ENCODE measurements around the gene NAALADL2.

DNA sequence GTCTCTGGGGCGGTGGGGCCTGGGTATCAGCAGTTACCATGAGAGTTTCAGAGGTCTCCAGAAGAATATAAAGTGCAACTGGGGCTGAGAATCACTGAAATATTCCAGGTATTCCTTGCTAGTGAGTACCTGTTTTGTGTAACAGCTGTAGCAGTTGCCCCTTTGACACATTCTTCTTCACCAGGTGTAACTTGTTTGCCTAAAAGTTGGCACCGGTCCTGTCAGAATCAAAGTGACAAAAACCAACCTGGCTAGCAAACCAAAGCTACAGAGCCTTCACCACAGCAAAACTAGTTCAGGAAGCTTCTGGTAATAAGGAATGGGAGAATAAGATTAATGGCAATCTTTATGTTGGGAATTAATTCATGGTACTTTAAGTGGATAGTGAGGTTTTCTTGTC lies 296.0 kb downstream of the NAALADL2 start:
- no peak for TF ChIP-seq CTCF (IDR thresholded peaks at IDR 0.05; ENCODE audit: low read length)
- no peak for TF ChIP-seq EZH2 (IDR thresholded peaks at IDR 0.05; ENCODE audit: borderline replicate concordance, low read length)

All from OCI-LY1 (cell line).